HepG2 (cell line): Measurements from ENCODE around the gene COASY. TPM values are rescaled to one million over a fixed set of nuclear protein-coding genes. Genes with fewer than 3 reads are reported as not detected.

Experiments
- ATF7 ChIP-seq, 2 experiments: fragments of 450-650 bp in 1 of 2; sonication (generic) in 1 of 2; formaldehyde crosslinking in 1 of 2; IDR thresholded peaks; 2 replicates each; pipeline versions ENCODE4 v1.4.0 to v1.6.1; 2016 to 2020; ENCODE audit warnings: antibody characterized with exemption in 1 of 2, mild to moderate bottlenecking in 1 of 2, missing genetic modification reagents in 1 of 2
- BHLHE40 ChIP-seq: IDR thresholded peaks from 2 replicates; pipeline ENCODE4 v1.6.1; 2011; ENCODE audit warnings: low read length, improper control_type of control experiment
- GFI1 ChIP-seq: sonication (generic); formaldehyde crosslinking; IDR thresholded peaks from 2 replicates; pipeline ENCODE4 v1.5.0; 2020; ENCODE audit warnings: missing genetic modification reagents, mild to moderate bottlenecking, borderline replicate concordance
- GLI4 ChIP-seq: sonication (generic); formaldehyde crosslinking; IDR thresholded peaks from 2 replicates; pipeline ENCODE4 v1.5.1; 2020; ENCODE audit warnings: missing genetic modification reagents, mild to moderate bottlenecking, moderate library complexity, borderline replicate concordance
- ISX ChIP-seq: sonication (generic); formaldehyde crosslinking; conservative IDR thresholded peaks from 2 replicates; pipeline ENCODE4 v1.5.0; 2020; ENCODE audit warnings: missing genetic modification reagents
- JDP2 ChIP-seq: sonication (generic); formaldehyde crosslinking; IDR thresholded peaks from 2 replicates; pipeline ENCODE4 v1.8.1; 2022; ENCODE audit warnings: missing genetic modification reagents, borderline replicate concordance
- KLF11 ChIP-seq: IDR thresholded peaks from 2 replicates; pipeline ENCODE4 v1.6.1; 2016; ENCODE audit warnings: missing compliant biosample characterization
- KLF9 ChIP-seq: IDR thresholded peaks from 2 replicates; pipeline ENCODE4 v1.6.1; 2016; ENCODE audit warnings: low read depth
- MBNL3 ChIP-seq: fragments of 250-450 bp; sonication (Bioruptor Pico); conservative IDR thresholded peaks from 2 replicates; pipeline ENCODE4 v1.8.0; 2022; ENCODE audit warnings: mild to moderate bottlenecking, inconsistent platforms
- NAIF1 ChIP-seq: sonication (generic); formaldehyde crosslinking; IDR thresholded peaks from 2 replicates; pipeline ENCODE4 v1.5.0; 2020; ENCODE audit warnings: mild to moderate bottlenecking, missing genetic modification reagents, borderline replicate concordance
- RARG ChIP-seq: sonication (generic); formaldehyde crosslinking; IDR thresholded peaks from 2 replicates; pipeline ENCODE4 v1.4.0; 2020; ENCODE audit warnings: low read depth, mild to moderate bottlenecking, missing genetic modification reagents
- RNF2 ChIP-seq: fragments of 450-650 bp; conservative IDR thresholded peaks from 2 replicates; pipeline ENCODE4 v1.6.1; 2016; ENCODE audit warnings: low read depth
- ZBTB8A ChIP-seq: sonication (generic); formaldehyde crosslinking; IDR thresholded peaks from 2 replicates; pipeline ENCODE4 v1.4.0; 2020; ENCODE audit warnings: mild to moderate bottlenecking, low read depth, missing genetic modification reagents, borderline replicate concordance
- ZFP62 ChIP-seq: sonication (generic); formaldehyde crosslinking; IDR thresholded peaks from 2 replicates; pipeline ENCODE4 v1.4.0; 2020; ENCODE audit warnings: missing genetic modification reagents
- ZNF530 ChIP-seq: sonication (generic); formaldehyde crosslinking; IDR thresholded peaks from 2 replicates; pipeline ENCODE4 v1.5.0; 2020; ENCODE audit warnings: low read depth, mild to moderate bottlenecking, missing genetic modification reagents
- ZNF660 ChIP-seq: sonication (generic); formaldehyde crosslinking; IDR thresholded peaks from 2 replicates; pipeline ENCODE4 v1.5.1; 2020; ENCODE audit warnings: mild to moderate bottlenecking, low read depth, missing genetic modification reagents, borderline replicate concordance
- ZNF839 ChIP-seq: sonication (generic); formaldehyde crosslinking; IDR thresholded peaks from 2 replicates; pipeline ENCODE4 v1.4.0; 2020; ENCODE audit warnings: missing genetic modification reagents, mild to moderate bottlenecking, borderline replicate concordance
- polyA plus RNA-seq, 8 experiments: library from polyadenylated mRNA; depleted of rRNA in 3 of 8; stranded (reverse) in 7 of 8; unstranded in 1 of 8; fragments of >200 nt; fragmentation: Illumina TruSeq in 4 of 8; extraction: Trizol in 4 of 8; gene quantifications; 2 replicates each; pipeline versions ENCODE4 v1.2.1 to v1.2.3, GENCODE V29; 2011 to 2016; ENCODE audit warnings: low read depth in 4 of 8, missing spikeins in 1 of 8, mixed read lengths in 1 of 8; ENCODE audit not compliant: insufficient read depth in 1 of 8
- total RNA-seq, 5 experiments: library from RNA; depleted of rRNA; stranded (reverse); fragments of >200 nt; fragmentation: Illumina TruSeq; extraction: Trizol; gene quantifications; 2 replicates each; pipeline ENCODE4 v1.2.3, GENCODE V29; 2016; ENCODE audit warnings: low read depth in 1 of 5
- TF ChIP-seq, protein P1 (sequence below): IDR thresholded peaks from 2 replicates; pipeline ENCODE4 v1.6.1; 2012; ENCODE audit warnings: inconsistent platforms
- TF ChIP-seq, protein P2 (sequence below): IDR thresholded peaks from 2 replicates; pipeline ENCODE4 v1.6.1; 2016
- TF ChIP-seq, protein P3 (sequence below): sonication (generic); formaldehyde crosslinking; IDR thresholded peaks from 2 replicates; pipeline ENCODE4 v1.4.0; 2020; ENCODE audit warnings: mild to moderate bottlenecking, low read depth, missing genetic modification reagents
- TF ChIP-seq, protein P4 (sequence below): sonication (generic); formaldehyde crosslinking; IDR thresholded peaks from 2 replicates; pipeline ENCODE4 v1.5.1; 2020; ENCODE audit warnings: mild to moderate bottlenecking, missing genetic modification reagents, borderline replicate concordance
- TF ChIP-seq, protein P5 (sequence below): sonication (generic); formaldehyde crosslinking; IDR thresholded peaks from 2 replicates; pipeline ENCODE4 v1.4.0; 2020; ENCODE audit warnings: missing genetic modification reagents

COASY gene
- total and polyA plus RNA-seq, 2 of the 13 experiments (the other 11 are each of a cell fraction or from before 2014, with no cell fraction given): 90.7 to 125 TPM

DNA sequence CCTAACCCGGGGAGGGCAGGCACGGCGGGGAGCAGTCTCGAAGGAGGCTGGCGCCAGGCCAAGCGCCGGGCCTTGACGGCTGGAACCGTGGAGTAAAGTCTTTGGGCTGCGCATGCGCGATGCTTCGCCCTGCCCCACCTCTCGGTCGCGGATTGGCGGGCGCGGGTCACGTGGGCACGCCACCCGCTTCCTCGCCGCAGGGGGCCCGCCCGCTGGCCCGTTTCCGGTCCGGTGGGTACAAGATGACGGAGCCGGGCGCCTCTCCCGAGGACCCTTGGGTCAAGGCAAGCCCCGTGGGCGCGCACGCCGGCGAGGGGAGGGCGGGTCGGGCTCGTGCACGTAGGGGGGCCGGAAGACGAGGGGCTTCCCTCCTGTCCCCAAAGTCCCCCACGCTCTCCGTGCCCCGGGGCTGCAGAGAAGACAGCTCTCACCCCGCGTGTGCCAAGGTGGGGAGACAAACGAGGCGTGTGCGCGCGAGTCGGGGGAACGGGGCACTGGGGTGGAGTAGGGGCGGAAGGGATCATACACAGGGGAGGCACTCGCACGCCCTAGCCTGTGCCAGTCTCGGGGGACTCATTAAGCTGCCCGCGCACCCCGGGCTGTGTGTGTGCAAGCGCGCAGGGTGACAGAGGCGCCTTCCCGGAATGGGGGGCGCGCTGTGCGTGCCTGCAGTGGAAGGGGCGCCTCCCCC is 5.1 kb downstream of the COASY start, which contains the start of gene MLX (continued):
- TF ChIP-seq GLI4 (CRISPR knock-in tag) (peak; percentile 88), KLF11 (CRISPR knock-in tag) (peak; percentile 18; the same call in 1 of the 2 replicates), JDP2 (CRISPR knock-in tag) (no peak), BHLHE40 (no peak; the same call in 1 of the 2 replicates), ISX (peak; percentile 81; the same call in 1 of the 2 replicates), GFI1 (CRISPR knock-in tag) (peak; percentile 88), MBNL3 (CRISPR knock-in tag) (no peak), ZNF839 (CRISPR knock-in tag) (no peak; the same call in 1 of the 2 replicates), ATF7 (IDR thresholded peaks at IDR 0.05) (no peak), ATF7 (CRISPR knock-in tag; IDR thresholded peaks at IDR 0.05) (peak; percentile 75), ZFP62 (no peak), KLF9 (CRISPR knock-in tag) (peak; percentile 78), ZNF530 (no peak), ZBTB8A (CRISPR knock-in tag) (peak; percentile 94), RNF2 (no peak; the same call in 1 of the 2 replicates), ZNF660 (CRISPR knock-in tag) (no peak), NAIF1 (CRISPR knock-in tag) (peak; percentile 82; the same call in 1 of the 2 replicates), RARG (peak; percentile 30; the same call in 1 of the 2 replicates)
- TF ChIP-seq, protein P1, sequence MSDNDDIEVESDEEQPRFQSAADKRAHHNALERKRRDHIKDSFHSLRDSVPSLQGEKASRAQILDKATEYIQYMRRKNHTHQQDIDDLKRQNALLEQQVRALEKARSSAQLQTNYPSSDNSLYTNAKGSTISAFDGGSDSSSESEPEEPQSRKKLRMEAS: peak; percentile 90
- TF ChIP-seq, protein P2, sequence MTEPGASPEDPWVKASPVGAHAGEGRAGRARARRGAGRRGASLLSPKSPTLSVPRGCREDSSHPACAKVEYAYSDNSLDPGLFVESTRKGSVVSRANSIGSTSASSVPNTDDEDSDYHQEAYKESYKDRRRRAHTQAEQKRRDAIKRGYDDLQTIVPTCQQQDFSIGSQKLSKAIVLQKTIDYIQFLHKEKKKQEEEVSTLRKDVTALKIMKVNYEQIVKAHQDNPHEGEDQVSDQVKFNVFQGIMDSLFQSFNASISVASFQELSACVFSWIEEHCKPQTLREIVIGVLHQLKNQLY (CRISPR knock-in tag): peak; percentile 65
- TF ChIP-seq, protein P3, sequence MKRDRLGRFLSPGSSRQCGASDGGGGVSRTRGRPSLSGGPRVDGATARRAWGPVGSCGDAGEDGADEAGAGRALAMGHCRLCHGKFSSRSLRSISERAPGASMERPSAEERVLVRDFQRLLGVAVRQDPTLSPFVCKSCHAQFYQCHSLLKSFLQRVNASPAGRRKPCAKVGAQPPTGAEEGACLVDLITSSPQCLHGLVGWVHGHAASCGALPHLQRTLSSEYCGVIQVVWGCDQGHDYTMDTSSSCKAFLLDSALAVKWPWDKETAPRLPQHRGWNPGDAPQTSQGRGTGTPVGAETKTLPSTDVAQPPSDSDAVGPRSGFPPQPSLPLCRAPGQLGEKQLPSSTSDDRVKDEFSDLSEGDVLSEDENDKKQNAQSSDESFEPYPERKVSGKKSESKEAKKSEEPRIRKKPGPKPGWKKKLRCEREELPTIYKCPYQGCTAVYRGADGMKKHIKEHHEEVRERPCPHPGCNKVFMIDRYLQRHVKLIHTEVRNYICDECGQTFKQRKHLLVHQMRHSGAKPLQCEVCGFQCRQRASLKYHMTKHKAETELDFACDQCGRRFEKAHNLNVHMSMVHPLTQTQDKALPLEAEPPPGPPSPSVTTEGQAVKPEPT (CRISPR knock-in tag): peak; percentile 72; the same call in 1 of the 2 replicates
- TF ChIP-seq, protein P4, sequence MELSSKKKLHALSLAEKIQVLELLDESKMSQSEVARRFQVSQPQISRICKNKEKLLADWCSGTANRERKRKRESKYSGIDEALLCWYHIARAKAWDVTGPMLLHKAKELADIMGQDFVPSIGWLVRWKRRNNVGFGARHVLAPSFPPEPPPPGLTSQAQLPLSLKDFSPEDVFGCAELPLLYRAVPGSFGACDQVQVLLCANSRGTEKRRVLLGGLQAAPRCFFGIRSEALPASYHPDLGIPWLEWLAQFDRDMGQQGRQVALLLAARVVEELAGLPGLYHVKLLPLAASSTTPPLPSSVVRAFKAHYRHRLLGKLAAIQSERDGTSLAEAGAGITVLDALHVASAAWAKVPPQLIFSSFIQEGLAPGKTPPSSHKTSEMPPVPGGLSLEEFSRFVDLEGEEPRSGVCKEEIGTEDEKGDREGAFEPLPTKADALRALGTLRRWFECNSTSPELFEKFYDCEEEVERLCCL (CRISPR knock-in tag): no peak
- TF ChIP-seq, protein P5, sequence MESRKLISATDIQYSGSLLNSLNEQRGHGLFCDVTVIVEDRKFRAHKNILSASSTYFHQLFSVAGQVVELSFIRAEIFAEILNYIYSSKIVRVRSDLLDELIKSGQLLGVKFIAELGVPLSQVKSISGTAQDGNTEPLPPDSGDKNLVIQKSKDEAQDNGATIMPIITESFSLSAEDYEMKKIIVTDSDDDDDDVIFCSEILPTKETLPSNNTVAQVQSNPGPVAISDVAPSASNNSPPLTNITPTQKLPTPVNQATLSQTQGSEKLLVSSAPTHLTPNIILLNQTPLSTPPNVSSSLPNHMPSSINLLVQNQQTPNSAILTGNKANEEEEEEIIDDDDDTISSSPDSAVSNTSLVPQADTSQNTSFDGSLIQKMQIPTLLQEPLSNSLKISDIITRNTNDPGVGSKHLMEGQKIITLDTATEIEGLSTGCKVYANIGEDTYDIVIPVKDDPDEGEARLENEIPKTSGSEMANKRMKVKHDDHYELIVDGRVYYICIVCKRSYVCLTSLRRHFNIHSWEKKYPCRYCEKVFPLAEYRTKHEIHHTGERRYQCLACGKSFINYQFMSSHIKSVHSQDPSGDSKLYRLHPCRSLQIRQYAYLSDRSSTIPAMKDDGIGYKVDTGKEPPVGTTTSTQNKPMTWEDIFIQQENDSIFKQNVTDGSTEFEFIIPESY: no peak
